Left forelimb (tissue), 1 donor: ENCODE data around the gene CACNA1C.

Experiments used
- DNase-seq: peaks from one replicate; pipeline ENCODE4 v3.0.0-alpha.2; 2018; ENCODE audit warnings: low spot score

CACNA1C gene

DNA sequence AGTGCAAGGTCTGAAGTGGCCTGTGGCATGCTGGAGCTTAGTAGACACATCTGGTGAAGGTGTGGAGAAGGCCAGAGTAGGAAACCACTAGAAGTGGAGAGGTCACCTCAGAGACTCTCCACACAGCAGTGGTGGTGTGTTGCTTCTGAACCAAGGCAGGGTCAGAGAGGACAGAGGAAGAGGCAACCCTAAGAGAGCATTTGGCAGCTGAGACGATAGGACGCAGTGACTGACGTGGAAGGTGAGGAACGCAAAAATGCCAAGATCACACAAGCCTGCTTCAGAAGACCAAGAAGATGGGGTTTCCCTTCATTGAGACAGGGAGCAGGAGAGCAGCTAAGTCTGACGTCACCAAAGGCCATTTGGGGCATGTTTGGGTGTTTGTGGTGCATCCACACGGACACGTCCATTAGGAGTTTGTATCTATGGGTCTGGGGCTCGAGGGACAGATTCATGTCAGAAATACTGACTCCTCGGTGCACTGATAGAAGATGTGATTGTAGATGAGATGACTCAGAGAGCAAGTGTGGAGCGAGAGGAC lies 338.1 kb downstream of the CACNA1C start:
- DNase-seq = peak; percentile 33

GRCh38 chr12:2391740-2392331 lies 339.0 kb downstream of the CACNA1C start:
- DNase-seq = no peak

DNA sequence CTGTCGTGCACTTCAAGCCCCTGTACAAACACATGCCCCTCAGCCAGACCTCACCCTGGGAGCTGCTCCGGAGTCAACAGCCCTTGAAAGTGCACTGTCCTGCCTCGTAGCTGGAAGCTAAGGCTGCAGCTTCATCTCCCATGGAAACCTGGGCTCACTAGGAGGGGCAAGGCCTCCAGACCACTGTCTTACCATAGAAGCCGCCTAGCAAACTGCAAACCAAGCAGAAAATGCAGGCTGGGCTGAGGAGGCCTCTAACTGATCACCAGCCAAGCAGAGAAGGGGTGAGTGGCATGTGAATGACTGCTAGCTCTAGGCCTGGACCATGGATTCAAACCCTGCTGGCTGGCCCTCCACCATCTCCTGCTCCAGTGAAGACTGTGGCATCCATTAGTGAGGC lies 340.2 kb downstream of the CACNA1C start:
- DNase-seq = no peak

DNA sequence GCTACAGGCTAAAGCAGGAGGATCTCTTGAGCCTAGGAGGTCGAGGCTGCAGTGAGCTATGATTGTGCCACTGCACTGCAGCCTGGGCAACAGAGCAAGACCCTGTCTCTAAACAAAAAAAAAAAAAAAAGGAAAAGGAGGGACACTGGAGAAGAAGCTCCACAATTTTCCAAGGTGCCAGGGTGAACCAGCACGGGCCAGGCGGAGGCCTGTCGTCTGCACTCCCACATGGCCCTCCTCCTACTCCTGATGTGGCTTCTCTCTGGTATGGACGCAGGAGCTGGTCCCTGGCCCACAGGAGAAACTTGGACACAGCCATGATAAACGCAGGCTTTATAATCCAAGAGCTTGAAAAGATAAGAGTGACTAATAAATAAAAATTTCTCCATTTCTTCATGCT lies 341.2 kb downstream of the CACNA1C start:
- no peak for DNase-seq

DNA sequence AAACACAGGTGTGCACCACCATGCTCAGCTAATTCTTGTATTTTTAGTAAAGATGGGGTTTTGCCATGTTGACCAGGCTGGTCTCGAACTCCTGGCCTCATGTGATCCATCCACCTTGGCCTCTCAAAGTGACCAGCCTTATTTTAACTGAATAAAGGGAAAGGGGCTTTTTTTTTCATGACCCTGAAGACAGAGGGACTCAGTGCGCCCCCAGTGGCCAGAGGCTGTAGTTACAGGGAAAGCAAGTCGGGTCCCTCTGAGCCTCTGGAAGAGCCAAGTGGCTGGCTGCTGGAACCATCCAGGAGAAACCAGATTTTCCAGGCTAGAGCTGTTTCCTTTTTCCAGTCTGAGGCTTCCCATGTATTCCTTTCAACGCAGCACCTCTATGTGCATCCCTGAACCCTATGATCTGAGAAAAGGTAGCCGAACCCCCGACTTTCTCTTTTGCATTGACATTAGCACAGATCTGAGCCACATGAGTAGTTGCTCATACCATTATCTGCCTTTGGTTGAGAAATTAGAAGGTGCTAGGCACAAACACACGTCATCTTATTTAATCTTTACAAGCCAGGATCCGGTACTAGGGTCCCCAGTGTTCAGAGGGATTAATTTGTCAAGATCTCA lies 342.7 kb downstream of the CACNA1C start:
- DNase-seq = no peak

DNA sequence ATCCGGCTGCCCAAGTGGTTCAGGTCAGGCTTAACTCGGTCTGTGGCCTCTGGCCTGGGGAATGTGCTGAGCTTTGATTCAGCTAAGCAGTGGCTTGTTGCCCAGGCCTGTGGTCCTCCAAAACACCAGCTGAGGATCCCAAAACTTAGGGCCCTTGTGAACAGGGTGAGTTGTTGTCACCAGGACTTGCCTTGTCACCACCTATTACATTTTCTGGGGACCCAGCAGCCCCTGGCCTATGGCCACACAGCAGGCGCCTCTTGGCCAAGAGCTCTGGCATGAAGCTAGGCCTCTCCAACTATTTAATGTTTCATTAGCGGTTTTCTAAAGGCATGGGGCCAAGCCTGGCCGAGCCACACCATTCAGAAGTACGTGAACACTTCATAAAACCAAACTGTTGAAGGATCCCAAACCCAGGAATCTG lies 343.7 kb downstream of the CACNA1C start:
- no peak for DNase-seq

DNA sequence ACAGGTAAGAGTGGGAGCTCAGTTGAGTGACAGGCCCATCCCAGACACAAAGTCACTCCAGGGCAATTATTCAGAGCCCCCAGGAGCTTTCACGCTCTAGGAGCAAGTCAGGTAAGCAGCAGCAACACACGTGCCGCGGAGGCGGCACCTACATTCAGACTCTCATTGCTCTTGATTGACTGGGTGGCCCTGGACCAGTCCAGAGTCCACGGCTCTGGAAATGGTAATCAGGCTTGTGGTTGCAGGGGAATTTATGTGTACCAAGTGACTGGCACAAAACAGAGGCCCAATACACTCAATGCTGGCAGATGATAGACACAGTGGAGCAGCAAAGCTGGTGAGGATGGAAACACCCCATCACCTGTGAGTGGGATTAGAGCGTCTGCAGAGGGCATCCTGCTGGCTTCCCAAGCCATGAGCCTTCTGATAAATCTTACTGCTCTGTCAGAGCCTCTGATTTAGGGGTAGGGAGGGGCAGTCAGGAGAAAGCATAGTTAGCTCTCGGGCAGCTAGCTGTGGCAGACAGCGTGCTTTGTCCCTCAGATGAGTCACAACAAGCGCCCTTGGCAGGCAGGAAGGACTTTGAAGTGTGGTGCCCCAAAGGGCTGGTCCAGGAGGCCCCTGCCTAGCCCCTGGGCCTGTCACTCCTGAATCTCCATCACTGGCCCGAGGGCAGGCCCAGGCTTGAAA lies 344.7 kb downstream of the CACNA1C start:
- no peak for DNase-seq

DNA sequence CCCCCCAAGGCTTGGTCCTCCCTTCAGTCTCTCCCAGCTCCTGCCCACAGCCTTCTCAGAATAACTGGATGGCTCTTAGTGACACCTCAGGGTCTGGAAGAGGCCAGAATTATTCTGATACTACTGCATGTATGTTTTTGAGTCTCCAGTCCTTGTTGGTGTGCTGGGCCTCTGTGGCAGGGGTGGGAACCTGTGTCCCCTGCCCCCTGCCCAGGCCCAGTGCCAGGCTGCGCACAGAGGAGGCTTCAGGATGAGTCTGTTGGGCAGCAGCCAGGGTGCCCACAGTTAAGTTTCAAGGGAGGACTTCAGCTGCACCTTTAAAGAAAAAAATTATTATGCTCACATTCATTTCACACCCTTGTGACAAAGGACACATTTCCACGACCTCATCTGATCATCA lies 348.3 kb downstream of the CACNA1C start:
- no peak for DNase-seq

GRCh38 chr12:2402073-2402579 lies 349.3 kb downstream of the CACNA1C start:
- no peak for DNase-seq

DNA sequence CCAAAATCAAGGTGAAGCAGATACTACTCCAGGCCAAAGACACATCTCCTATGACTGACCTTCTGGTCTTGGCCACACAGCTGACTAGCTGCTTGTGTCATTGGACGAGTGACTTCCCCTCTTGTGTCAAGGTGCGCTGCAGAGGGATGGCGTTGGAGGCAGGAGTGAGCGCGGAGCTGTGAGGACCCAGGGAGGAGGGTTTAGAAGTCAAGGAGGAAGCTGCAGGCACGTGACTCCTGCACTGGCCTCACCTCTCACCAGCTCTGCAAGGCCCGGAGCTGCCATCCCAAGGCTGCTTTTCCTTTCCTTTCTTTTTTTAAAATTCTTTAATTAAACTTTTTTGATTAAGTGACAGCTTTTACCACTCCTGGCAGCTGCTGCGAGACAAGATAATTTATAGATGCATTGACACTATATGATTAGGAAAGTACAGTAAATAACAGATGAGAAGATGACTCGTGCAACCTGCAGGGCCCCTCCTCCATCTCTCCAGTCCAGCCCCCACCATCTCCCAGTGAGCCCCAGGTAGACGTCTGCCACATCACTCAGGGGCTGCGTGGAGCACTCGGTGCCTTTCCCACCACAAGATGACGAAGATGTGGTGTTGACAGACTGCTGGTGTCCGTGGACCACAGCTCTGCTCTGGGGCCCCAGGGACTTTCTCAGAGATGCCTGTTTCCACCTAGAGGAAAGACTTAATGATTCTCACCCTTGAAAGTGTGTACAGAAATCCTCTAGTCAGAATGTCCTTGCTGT lies 350.6 kb downstream of the CACNA1C start:
- no peak for DNase-seq

- no peak for DNase-seq
Observed at GRCh38 chr12:2405039-2405438, 352.3 kb downstream of the CACNA1C start.

DNA sequence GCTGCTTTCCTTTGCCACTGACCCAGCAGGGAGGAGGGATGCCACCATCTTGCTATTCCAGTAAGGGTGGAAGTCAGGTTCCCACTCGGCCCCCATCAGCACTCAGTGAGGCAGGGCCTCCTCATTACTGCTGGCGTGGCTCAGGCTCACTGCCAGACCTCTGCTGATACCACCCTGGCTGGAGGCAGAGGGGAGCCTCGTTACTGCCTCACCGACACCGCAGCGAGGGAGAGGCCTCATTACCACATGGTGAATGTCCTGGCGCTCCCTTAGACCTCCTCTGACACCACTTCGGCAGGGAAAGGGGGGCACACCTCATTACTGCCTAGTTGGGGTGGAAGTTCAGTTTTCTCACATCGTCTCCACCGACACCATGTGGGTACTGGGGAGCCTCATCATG lies 354.1 kb downstream of the CACNA1C start:
- DNase-seq = no peak

DNA sequence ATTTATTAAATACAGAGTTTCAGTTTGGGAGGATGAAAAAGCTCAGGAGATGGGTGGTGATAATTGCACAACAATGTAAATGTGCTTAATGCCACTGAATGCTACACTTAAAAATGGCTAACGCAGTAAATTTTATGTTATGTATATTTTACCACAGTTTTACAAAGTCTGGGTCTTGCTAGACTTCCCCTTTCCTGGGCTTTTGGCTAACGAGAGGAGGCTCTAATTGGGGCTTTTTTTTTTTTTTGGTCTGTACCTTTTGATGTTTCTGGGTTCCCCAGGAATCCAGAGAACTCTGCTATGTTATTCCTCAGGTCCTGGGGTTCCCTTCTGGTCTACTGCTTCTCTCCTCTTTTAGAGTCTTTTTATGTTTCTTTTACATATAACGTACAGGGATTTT lies 355.5 kb downstream of the CACNA1C start:
- DNase-seq = no peak

DNA sequence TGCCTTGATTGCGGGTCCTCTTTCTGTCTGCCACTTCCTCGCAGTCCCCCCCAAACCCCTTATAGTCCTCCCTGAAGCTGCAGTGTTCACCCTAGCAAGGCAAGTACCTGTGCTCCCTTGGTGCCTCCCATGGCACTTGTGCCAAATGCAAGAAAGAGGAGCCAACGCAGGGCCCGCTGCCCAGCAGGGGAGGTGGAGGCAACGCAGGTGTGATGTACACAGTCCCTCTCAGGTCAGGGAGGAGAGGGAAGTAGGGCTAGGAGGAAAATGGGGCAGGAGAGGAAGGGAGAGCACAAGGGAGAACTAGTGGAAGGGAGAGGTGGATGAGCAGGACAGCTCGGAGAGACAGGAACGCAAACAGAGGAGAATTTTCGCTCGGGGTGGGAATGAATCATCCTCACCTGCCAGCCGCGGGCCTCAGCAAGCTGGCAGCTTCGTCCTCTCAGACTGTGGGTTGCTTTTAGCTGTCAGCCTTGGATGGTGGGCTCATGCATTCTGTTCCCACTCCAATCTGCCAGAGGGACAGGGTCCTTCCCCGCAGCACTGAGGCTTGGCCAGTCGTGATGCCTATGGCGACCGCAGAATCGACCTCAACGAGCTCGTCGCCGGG lies 357.0 kb downstream of the CACNA1C start:
- DNase-seq = no peak

- no peak for DNase-seq
Observed at GRCh38 chr12:2410496-2410895, 357.7 kb downstream of the CACNA1C start.

- no peak for DNase-seq
Observed at GRCh38 chr12:2411011-2411410, 358.2 kb downstream of the CACNA1C start.

GRCh38 chr12:2411616-2412304 lies 359.0 kb downstream of the CACNA1C start:
- DNase-seq = no peak

GRCh38 chr12:2412305-2412643 lies 359.5 kb downstream of the CACNA1C start:
- no peak for DNase-seq

- DNase-seq = no peak
Observed at GRCh38 chr12:2413301-2413700, 360.5 kb downstream of the CACNA1C start.

DNA sequence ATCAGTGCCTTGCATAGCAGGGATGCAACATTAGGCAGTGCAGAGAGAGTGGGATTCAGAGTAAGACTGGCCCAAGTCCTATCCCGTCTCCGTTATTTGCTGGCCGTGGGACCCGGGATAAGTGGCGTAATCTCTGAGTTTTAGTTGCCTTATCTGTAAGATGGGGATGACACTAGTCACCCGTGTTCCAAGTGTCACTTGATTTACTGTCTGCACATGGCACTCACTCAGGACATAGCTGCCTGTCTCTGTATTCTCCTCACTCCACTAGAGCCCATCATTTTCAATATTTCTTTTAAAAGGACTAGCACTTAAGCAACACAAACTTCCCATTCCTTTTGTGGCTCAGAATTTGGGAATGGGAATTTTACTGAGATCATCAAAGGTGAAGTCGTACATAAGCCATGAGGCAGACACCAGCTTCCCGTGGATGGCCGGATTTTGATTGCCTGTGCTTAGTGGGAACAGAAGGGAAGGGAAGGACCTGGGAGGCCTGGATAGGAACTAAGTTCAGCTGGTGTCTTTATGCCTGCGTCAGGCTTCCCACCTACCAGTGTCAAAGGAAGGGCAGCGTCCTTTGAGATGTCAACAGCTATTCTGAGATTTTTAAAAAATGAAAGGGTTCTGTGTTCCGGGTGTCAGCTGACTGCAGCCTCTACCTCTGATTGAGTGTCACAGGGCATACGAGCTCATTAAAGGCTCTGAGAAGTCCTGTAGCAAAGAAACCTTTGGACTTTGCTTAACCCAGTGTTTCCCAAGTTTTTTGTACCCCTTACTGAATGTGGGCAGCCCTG lies 361.4 kb downstream of the CACNA1C start:
- no peak for DNase-seq
